Measurements from ENCODE around the gene TK2.

The TK2 gene

DNA sequence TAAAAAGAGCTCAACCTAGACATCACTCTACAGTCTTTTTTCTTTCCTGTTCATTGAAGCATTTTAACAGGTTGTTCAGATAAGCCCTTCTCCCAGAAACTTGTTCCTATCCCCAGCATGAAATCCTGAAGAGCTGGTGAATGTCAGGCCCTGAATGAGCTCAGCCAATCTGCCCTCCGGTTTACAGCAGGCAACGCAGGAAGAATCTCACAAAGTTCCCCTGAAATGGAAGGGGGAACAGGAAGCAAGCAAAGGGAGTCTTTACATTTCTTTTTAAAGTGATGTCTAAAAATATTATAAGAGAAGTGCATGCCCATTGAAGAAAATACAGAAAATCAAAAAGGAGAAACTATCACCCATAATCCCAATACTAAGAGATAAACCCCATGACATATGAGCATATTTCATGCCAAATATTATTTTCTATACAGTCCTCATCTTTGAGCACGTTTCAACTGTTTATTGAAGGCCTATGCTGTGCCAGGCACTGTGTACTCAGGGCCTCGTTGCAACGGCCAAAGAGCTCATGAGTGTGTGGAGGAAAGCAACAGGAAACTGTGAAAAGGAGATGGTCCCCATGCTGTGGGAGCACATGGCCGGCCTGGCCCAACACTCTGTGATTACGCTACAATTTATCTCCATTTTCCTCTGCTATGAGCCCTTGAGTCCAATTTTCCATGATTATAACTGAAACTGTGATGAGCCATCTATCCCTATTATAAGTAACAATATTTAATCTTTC is 5.7 kb downstream of the TK2 start:
- TF ChIP-seq, protein P1, sequence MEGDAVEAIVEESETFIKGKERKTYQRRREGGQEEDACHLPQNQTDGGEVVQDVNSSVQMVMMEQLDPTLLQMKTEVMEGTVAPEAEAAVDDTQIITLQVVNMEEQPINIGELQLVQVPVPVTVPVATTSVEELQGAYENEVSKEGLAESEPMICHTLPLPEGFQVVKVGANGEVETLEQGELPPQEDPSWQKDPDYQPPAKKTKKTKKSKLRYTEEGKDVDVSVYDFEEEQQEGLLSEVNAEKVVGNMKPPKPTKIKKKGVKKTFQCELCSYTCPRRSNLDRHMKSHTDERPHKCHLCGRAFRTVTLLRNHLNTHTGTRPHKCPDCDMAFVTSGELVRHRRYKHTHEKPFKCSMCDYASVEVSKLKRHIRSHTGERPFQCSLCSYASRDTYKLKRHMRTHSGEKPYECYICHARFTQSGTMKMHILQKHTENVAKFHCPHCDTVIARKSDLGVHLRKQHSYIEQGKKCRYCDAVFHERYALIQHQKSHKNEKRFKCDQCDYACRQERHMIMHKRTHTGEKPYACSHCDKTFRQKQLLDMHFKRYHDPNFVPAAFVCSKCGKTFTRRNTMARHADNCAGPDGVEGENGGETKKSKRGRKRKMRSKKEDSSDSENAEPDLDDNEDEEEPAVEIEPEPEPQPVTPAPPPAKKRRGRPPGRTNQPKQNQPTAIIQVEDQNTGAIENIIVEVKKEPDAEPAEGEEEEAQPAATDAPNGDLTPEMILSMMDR (IDR thresholded peaks at IDR 0.05; ENCODE audit: insufficient read depth, low read depth, low read length, missing control alignments), result no peak
- DNase-seq (ENCODE audit: low read depth), result no peak
- H3K4me3 ChIP-seq (ENCODE audit: low read depth, low read length), result no peak overlapping the region

DNA sequence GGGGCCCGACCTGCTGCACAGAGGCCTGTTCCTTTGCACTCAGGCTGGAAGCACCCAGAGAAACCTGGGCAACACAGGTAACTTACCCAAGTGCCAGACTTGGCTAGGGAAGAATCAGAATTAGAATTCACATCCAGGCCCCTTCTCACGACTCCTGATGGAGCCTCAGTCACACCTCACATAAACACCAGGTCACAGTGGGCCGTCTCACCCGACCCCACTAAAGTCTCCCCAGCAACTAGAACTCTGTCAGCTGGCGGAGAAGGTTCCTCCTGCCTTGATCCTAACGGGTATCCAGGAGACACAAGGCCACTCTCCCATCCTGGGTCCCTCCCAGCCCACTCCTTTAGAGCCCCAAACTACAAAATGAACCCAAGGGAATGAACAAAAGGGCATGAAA is 6.4 kb downstream of the TK2 start:
- no peak overlapping the region for H3K4me3 ChIP-seq (ENCODE audit: low read depth, low read length)
- DNase-seq (ENCODE audit: low read depth), result no peak
- TF ChIP-seq, protein P1 (IDR thresholded peaks at IDR 0.05; ENCODE audit: insufficient read depth, low read depth, low read length, missing control alignments), result no peak

DNA sequence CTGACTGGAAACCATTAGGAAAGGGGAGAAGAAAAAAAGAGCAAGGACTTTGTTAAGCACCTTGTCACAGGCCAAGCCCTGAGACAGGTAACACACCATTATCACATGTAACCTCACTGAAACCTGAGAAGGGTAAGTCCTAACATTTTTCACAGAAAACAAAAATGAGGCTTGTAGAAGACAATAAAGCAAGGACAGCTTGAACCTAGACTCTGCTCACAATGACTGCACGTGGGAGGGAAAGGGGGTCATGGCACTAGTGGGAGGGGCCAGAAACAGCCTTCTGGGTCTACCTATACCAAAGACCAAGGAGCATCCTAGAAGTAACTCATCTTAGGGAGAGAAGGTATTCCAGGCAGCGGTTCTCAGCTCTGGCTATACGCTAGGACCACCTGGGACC is 7.5 kb downstream of the TK2 start:
- TF ChIP-seq, protein P1 (IDR thresholded peaks at IDR 0.05; ENCODE audit: insufficient read depth, low read depth, low read length, missing control alignments), result no peak
- DNase-seq (ENCODE audit: low read depth), result no peak
- no peak overlapping the region for H3K4me3 ChIP-seq (ENCODE audit: low read depth, low read length)

DNA sequence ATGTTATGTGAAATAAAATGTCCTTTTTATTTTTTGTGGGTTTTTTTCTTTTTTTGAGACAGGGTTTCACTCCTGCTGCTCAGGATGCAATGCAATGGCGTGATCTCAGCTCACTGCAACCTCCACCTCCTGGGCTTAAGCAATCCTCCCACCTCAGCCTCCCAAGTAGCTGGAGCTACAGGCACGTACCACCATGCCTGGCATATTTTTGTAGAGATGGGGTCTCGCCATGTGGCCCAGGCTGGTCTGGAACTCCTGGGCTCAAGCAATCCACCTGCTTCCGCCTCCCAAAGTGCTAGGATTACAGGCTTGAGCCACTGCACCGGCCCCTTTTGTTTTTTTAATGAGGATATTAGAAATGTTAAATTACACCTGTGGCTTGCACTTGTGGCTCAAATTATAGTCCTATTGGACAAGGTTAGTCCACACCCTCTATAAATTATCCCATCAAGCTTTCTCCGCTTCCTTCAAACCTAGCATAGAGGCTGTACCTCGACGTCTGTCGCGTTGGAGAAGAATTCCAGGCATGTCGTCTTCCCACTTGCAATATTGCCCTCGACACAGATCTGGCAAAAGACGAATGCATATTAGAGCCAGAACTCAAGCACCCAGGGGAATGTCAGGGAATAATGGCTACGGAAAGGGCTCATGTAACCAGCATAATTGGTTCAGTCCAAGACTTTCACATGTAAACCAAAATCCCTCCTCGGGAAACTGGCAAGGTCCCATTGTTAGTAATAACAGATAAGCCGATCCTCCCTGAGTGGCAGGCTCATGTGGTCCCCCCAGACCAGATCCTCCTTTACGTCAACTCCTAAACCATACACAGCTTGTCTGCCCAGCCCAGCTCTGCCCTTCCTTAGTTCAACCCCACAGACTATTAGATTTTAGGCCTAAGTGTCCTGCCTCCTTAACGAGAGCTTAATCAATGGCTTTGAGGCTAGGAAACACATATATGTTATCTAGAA is 8.2 kb downstream of the TK2 start:
- no peak for DNase-seq (ENCODE audit: low read depth)
- no peak overlapping the region for H3K4me3 ChIP-seq (ENCODE audit: low read depth, low read length)
- TF ChIP-seq, protein P1 (IDR thresholded peaks at IDR 0.05; ENCODE audit: insufficient read depth, low read depth, low read length, missing control alignments), result no peak

DNA sequence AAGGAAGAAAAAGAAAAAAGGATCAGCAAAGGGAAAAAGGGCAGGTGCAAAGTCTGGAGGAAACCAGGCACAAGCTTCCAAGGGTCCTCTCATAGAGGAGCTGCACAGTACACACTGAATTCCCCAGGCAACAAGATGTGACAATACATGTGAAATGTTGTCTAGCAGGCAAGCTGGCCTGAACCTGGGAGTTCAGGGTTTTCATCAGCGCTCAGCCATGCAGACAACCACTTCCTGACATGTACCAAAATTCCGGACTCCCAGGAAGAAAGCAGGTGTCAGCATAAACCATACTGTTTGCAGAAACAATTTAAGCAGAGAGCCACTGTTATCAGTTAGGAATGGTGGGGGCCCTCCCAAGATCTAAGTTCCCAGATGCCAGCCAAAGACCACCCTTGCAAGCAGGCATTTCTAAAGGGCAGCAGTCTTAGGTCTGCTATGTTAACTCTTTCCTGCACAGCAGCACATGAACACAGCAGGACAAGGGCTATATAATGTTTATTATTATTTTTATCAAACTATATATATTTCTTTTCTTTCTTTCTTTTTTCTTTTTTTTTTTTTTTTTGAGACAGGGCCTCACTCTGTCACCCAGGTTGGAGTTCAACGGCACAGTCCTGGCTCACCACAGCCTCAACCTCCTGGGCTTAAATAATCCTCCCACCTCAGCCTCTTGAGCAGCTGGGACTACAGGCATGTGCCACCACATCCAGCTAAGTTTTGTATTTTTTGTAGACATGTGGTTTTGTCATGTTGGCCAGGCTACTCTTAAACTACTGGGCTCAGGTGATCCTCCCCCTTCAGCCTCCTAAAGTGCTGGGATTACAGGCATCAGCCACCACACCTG is 10.1 kb downstream of the TK2 start:
- peak; percentile 74 for DNase-seq (ENCODE audit: low read depth)
- H3K4me3 ChIP-seq (ENCODE audit: low read depth, low read length), result no peak overlapping the region
- TF ChIP-seq, protein P1 (IDR thresholded peaks at IDR 0.05; ENCODE audit: insufficient read depth, low read depth, low read length, missing control alignments), result no peak

DNA sequence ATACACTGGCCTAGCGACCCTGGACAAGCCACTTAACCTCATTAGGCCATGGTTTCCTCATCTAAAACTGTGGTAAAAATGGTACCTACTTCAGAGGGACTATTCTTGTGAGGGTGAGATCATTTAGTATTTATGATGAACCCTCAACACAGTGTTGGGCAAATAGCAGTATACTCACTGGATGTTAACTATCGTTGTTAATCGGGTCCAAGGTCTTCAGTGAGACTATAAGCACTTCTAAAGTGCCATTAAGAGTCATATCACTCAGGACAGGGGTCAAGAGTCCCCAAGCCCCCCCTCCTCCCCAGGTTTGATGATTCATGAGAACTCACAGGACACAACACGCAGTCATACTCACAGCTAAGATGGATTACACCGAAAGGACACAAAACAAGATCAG is 11.0 kb downstream of the TK2 start:
- TF ChIP-seq, protein P1 (IDR thresholded peaks at IDR 0.05; ENCODE audit: insufficient read depth, low read depth, low read length, missing control alignments), result no peak
- no peak for DNase-seq (ENCODE audit: low read depth)
- no peak overlapping the region for H3K4me3 ChIP-seq (ENCODE audit: low read depth, low read length)

Data from GM12865 (cell line).